Measurements from ENCODE around the gene TREH. TPM values are rescaled to one million over a fixed set of nuclear protein-coding genes. Genes with fewer than 3 reads are reported as not detected.

TREH gene
- total and polyA plus RNA-seq, 8 donors: 0.45 to 2.2 (median 1.1) TPM; not detected in 4

DNA sequence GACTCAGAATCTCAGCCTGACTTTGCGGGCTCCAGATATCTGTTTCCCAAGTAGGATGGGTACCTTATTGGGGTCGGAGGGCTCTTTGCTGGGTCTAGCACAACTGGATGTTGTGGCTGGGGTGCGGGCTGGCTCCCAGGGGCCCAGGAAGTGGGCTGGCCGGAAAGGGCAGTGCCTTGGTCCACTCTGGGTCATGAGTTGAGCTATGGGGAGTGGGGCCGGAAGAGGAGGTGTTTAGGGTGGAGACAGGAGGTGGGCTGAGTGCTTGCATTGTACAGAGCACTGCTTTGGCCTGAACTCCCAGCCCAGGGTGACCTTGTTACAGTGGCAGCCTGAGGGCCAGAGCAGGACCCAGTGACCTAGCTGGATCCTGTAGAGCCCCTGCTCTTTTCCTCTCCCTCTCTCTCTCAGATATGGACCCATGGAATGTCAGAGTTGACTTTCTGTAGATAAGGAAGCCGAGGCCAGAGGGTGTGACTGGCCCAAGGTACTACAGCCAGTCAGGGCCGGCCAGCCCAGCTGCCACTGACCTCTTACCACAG, 58.9 kb downstream of the TREH start:
- Histone ChIP-seq H3K4me3 (peak overlapping the region; percentile 54 to 59 (median 56)), H3K4me1 (peaks cover 56 to 88% (median 63%) of the 10 kb centered on the region in 4 donors), H3K36me3 (peaks cover 20 to 40% (median 29%) of the 10 kb centered on the region in 4 donors), H3K27ac (peak overlapping the region; percentile 37 to 84 (median 80)), H3K27me3 (peaks cover 0 to 5% (median 0%) of the 10 kb centered on the region in 3 donors), H3K9me3 (no peaks in the 10 kb centered on the region)
- no peak for DNase-seq
- WGBS, 5 donors: 51 to 64% (median 52%) methylated on average over 7 of the region's 7 CpGs
- intact Hi-C loops (cut with DNase I; ENCODE audit: low total_unique reads): no loop called here
- TF ChIP-seq POLR2AphosphoS5 (IDR thresholded peaks at IDR 0.05) (no peak), EP300 (IDR thresholded peaks at IDR 0.05) (no peak)

DNA sequence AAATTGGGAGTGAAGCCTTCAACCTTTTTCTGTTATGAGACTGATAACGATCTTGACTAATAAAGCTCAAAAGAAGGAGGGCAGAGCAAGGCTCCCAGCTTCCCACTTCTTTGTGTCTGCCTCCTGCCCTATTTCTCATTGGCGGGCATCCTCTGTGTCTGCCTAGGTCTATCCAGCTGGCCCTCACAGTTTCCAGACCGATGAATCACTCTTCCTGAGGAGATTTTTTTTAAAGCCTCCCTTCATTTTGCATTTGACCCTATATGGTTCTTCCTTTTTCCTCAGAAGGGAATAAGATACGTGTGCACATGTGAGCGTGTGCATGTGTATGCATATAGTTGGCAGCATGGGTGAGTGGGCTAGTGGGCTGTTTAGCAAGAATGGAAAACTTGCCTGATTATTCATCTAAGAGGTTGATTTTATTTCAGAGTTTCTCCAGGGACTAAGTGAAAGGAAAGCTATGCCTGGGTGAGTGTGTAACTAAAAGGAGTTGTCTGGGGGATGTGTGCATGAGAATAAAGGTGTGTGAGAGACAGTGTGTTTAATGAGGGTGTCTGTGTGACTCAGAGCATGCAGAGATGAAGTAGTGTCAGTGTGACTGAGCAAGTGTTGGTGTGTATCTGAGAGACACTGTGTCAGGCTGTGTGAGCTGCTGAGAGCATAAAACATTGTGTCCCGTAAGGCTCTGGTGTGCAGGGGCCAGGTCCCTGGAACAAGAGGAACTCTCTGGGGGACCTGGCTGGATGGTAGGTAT, 59.8 kb downstream of the TREH start:
- Histone ChIP-seq H3K4me1 (peaks cover 56 to 78% (median 59%) of the 10 kb centered on the region in 4 donors), H3K9me3 (no peaks in the 10 kb centered on the region), H3K36me3 (peaks cover 17 to 40% (median 27%) of the 10 kb centered on the region in 4 donors), H3K27me3 (peaks cover 0 to 5% (median 0%) of the 10 kb centered on the region in 3 donors), H3K4me3 (no peak overlapping the region), H3K27ac (peak overlapping the region; percentile 52 to 84 (median 80))
- WGBS, 5 donors: 49 to 77% (median 69%) methylated on average over 6 of the region's 6 CpGs
- DNase-seq: peak in 1 of 2 donors; percentile 54
- intact Hi-C loops (cut with DNase I; ENCODE audit: low total_unique reads): no loop called here
- TF ChIP-seq POLR2AphosphoS5 (IDR thresholded peaks at IDR 0.05) (no peak), POLR2A (IDR thresholded peaks at IDR 0.05) (no peak), EP300 (IDR thresholded peaks at IDR 0.05) (no peak)
- TF ChIP-seq, protein P1, sequence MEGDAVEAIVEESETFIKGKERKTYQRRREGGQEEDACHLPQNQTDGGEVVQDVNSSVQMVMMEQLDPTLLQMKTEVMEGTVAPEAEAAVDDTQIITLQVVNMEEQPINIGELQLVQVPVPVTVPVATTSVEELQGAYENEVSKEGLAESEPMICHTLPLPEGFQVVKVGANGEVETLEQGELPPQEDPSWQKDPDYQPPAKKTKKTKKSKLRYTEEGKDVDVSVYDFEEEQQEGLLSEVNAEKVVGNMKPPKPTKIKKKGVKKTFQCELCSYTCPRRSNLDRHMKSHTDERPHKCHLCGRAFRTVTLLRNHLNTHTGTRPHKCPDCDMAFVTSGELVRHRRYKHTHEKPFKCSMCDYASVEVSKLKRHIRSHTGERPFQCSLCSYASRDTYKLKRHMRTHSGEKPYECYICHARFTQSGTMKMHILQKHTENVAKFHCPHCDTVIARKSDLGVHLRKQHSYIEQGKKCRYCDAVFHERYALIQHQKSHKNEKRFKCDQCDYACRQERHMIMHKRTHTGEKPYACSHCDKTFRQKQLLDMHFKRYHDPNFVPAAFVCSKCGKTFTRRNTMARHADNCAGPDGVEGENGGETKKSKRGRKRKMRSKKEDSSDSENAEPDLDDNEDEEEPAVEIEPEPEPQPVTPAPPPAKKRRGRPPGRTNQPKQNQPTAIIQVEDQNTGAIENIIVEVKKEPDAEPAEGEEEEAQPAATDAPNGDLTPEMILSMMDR (IDR thresholded peaks at IDR 0.05): no peak

DNA sequence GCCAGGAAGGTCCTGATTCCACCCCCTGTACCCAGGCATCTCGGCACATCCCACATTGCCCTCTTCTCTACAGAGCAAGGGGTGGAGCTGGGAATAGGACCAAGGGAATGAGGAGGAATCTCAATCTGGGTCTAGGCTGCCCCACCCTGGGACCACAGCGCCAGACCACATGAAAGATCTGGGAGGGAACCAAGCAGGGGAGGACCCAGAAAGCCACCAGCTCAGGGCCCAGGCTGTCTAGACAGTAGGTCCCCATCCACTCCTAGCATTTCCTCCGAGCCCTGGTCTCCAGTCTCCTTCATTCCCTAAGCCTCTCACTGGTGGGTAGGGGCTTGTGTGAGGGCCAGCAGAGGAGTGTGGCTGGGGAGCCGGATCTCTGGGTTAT, 60.5 kb downstream of the TREH start:
- H3K27me3 ChIP-seq: peaks cover 0 to 5% (median 0%) of the 10 kb centered on the region in 3 donors

DNA sequence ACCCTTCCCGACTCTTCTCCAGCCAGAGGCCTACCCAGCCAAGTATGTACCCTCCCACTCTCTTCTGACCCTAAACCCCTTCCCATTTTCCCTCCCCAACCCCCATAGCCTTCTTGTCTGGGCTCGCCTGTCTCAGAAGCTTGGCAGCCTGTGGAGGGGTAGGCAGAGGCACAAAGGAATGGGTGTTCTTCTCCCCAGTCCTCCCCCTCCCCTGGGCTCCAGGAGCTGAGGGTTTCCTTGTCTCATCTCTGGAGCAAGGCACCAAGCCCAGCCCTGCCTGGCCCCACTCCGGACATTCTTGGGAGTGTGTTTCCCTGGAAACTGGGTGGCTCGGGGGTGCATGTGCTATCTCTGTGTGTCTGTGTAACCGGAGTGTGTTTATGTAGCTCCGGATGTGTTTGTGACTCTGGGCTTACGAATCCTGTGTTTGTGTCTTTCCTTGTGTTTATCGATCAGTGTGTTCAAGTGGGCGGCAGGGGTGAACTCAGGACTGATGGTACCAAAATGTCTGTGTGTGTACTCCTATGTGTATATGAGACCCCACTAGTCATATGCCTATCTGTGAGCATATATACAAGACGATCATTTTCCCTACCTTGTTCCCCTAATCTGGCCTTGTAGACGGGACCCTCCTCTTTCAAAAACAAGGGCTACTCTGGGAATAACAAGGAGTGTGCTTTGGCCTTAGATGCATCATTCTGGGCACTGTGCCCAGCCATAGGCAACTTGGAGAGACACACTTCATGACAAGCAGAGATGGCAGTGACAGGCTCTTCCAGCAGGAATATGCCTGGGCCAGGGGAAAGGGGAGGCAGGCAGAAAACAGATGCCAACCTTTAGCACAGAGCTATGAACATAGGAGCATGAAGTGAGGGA, 61.1 kb downstream of the TREH start:
- Histone ChIP-seq H3K4me3 (no peak overlapping the region), H3K27ac (peak overlapping the region; percentile 39 to 84 (median 80)), H3K9me3 (no peaks in the 10 kb centered on the region), H3K27me3 (peaks cover 0 to 5% (median 0%) of the 10 kb centered on the region in 3 donors), H3K4me1 (peaks cover 56 to 79% (median 58%) of the 10 kb centered on the region in 4 donors), H3K36me3 (peaks cover 19 to 49% (median 35%) of the 10 kb centered on the region in 4 donors)
- 59 to 63% (median 62%) methylated on average over 10 to 11 of the region's 11 CpGs for WGBS, 5 donors
- peak; percentile 44 to 80 for DNase-seq
- intact Hi-C loops (cut with DNase I; ENCODE audit: low total_unique reads): no loop called here
- peak in 1 of 3 donors; percentile 42 for TF ChIP-seq POLR2AphosphoS5 (IDR thresholded peaks at IDR 0.05)
- TF ChIP-seq, protein P1 (IDR thresholded peaks at IDR 0.05): no peak

More for the DNA sequence above, 60.5 kb downstream of the TREH start:
- Histone ChIP-seq H3K36me3 (peaks cover 19 to 44% (median 32%) of the 10 kb centered on the region in 4 donors), H3K4me1 (peaks cover 56 to 77% (median 59%) of the 10 kb centered on the region in 4 donors), H3K9me3 (no peaks in the 10 kb centered on the region), H3K27ac (peak overlapping the region; percentile 52 to 84 (median 80)), H3K4me3 (no peak overlapping the region)
- intact Hi-C loops (cut with DNase I; ENCODE audit: low total_unique reads): no loop called here
- DNase-seq: peak in 1 of 2 donors; percentile 57
- TF ChIP-seq EP300 (IDR thresholded peaks at IDR 0.05): no peak
- no peak for TF ChIP-seq POLR2A (IDR thresholded peaks at IDR 0.05)
- TF ChIP-seq, protein P1 (IDR thresholded peaks at IDR 0.05): no peak
- no peak for TF ChIP-seq POLR2AphosphoS5 (IDR thresholded peaks at IDR 0.05)
- WGBS, 5 donors: 42 to 66% (median 49%) methylated on average over 3 to 4 of the region's 4 CpGs

Measured in stomach (tissue), 9 donors.